ENCODE results near the gene MMP2. TPM values are rescaled to one million over a fixed set of nuclear protein-coding genes. Genes with fewer than 3 reads are reported as not detected.

MMP2 gene
- total RNA-seq, 2 experiments from 2014 or later: not detected

Other genes starting within 250 kb of the MMP2 start
- gene IRX6, start 155.0 kb upstream of the MMP2 start, total RNA-seq: not detected
- gene LPCAT2, start 29.9 kb downstream of the MMP2 start, total RNA-seq: under 1 TPM; 0.18 to 0.59 TPM
- gene CAPNS2, start 87.5 kb downstream of the MMP2 start, total RNA-seq: not detected
- gene SLC6A2, start 176.8 kb downstream of the MMP2 start, total RNA-seq: not detected

Data from activated CD8-positive, alpha-beta memory T cell treated with anti-CD3 and anti-CD28 coated beads, Interleukin-2, amount 10 ng/mL, durations not matched to agents 7 days and 5 days (primary cell).